ENCODE data around the gene KIF18B. TPM values are rescaled to one million over a fixed set of nuclear protein-coding genes. Genes with fewer than 3 reads are reported as not detected.

The KIF18B gene
- polyA plus RNA-seq, 2 of the 4 experiments (the other 2 are of a cell fraction): 19.6 to 41.7 TPM

- ChIA-PET CTCF (interaction anchor here (1.5 to 38.3 kb wide), 8 partner anchors 9 to 223 kb away, joined by 6 to 1853 read pairs (median 14); partner anchors contain the start of genes DCAKD, KIF18B and PLCD3), POLR2A (interaction anchor here (2.1 to 3.0 kb wide), 2 partner anchors 9 to 10 kb away, joined by 7 to 18 read pairs; partner anchors contain the start of gene EFTUD2)
- DNase-seq (ENCODE audit: low read depth in 1 of 2, low spot score in 1 of 2) (no peak), ATAC-seq (no peak), FAIRE-seq (no peak)
- Histone ChIP-seq H3K4me1 (peaks cover 56% of the 10 kb centered on the region), H3K4me2 (peak overlapping the region; percentile 40), H3K9me3 (no peaks in the 10 kb centered on the region), H3K27ac (peak overlapping the region; percentile 53 to 91), H3K4me3 (no peak overlapping the region)
- TF ChIP-seq, protein P1, sequence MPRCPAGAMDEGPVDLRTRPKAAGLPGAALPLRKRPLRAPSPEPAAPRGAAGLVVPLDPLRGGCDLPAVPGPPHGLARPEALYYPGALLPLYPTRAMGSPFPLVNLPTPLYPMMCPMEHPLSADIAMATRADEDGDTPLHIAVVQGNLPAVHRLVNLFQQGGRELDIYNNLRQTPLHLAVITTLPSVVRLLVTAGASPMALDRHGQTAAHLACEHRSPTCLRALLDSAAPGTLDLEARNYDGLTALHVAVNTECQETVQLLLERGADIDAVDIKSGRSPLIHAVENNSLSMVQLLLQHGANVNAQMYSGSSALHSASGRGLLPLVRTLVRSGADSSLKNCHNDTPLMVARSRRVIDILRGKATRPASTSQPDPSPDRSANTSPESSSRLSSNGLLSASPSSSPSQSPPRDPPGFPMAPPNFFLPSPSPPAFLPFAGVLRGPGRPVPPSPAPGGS (IDR thresholded peaks at IDR 0.05): no peak
- TF ChIP-seq, protein P2, sequence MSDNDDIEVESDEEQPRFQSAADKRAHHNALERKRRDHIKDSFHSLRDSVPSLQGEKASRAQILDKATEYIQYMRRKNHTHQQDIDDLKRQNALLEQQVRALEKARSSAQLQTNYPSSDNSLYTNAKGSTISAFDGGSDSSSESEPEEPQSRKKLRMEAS (IDR thresholded peaks at IDR 0.05): no peak
- TF ChIP-seq MYC (IDR thresholded peaks at IDR 0.05; ENCODE audit: borderline replicate concordance, low read length) (no peak), ZC3H11A (IDR thresholded peaks at IDR 0.05) (no peak), ZFP36 (IDR thresholded peaks at IDR 0.05; ENCODE audit: borderline replicate concordance, partially characterized antibody) (no peak), KDM1A (IDR thresholded peaks at IDR 0.05; ENCODE audit: low read depth) (no peak), EHMT2 (IDR thresholded peaks at IDR 0.05; ENCODE audit: low read depth) (no peak), FOSB (CRISPR knock-in tag; IDR thresholded peaks at IDR 0.05) (no peak), MAZ (IDR thresholded peaks at IDR 0.05; ENCODE audit: borderline replicate concordance, low read depth, low read length) (no peak), FOSL2 (IDR thresholded peaks at IDR 0.05) (no peak), FOSL2 (CRISPR knock-in tag; IDR thresholded peaks at IDR 0.05) (no peak), HOXB13 (CRISPR knock-in tag; IDR thresholded peaks at IDR 0.05; ENCODE audit: low read depth) (no peak), E2F6 (IDR thresholded peaks at IDR 0.05; ENCODE audit: borderline replicate concordance, low read depth) (no peak), RCOR1 (IDR thresholded peaks at IDR 0.05; ENCODE audit: low read depth, low read length) (no peak), HEYL (CRISPR knock-in tag; IDR thresholded peaks at IDR 0.05) (no peak), POLR2AphosphoS2 (conservative IDR thresholded peaks at IDR 0.05; ENCODE audit: low read length) (no peak), HOXA7 (CRISPR knock-in tag; IDR thresholded peaks at IDR 0.05) (no peak)
- TF ChIP-seq, protein P3, sequence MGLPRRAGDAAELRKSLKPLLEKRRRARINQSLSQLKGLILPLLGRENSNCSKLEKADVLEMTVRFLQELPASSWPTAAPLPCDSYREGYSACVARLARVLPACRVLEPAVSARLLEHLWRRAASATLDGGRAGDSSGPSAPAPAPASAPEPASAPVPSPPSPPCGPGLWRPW (IDR thresholded peaks at IDR 0.05): no peak
- TF ChIP-seq, protein P4, sequence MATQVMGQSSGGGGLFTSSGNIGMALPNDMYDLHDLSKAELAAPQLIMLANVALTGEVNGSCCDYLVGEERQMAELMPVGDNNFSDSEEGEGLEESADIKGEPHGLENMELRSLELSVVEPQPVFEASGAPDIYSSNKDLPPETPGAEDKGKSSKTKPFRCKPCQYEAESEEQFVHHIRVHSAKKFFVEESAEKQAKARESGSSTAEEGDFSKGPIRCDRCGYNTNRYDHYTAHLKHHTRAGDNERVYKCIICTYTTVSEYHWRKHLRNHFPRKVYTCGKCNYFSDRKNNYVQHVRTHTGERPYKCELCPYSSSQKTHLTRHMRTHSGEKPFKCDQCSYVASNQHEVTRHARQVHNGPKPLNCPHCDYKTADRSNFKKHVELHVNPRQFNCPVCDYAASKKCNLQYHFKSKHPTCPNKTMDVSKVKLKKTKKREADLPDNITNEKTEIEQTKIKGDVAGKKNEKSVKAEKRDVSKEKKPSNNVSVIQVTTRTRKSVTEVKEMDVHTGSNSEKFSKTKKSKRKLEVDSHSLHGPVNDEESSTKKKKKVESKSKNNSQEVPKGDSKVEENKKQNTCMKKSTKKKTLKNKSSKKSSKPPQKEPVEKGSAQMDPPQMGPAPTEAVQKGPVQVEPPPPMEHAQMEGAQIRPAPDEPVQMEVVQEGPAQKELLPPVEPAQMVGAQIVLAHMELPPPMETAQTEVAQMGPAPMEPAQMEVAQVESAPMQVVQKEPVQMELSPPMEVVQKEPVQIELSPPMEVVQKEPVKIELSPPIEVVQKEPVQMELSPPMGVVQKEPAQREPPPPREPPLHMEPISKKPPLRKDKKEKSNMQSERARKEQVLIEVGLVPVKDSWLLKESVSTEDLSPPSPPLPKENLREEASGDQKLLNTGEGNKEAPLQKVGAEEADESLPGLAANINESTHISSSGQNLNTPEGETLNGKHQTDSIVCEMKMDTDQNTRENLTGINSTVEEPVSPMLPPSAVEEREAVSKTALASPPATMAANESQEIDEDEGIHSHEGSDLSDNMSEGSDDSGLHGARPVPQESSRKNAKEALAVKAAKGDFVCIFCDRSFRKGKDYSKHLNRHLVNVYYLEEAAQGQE (IDR thresholded peaks at IDR 0.05): no peak
- TF ChIP-seq, protein P5, sequence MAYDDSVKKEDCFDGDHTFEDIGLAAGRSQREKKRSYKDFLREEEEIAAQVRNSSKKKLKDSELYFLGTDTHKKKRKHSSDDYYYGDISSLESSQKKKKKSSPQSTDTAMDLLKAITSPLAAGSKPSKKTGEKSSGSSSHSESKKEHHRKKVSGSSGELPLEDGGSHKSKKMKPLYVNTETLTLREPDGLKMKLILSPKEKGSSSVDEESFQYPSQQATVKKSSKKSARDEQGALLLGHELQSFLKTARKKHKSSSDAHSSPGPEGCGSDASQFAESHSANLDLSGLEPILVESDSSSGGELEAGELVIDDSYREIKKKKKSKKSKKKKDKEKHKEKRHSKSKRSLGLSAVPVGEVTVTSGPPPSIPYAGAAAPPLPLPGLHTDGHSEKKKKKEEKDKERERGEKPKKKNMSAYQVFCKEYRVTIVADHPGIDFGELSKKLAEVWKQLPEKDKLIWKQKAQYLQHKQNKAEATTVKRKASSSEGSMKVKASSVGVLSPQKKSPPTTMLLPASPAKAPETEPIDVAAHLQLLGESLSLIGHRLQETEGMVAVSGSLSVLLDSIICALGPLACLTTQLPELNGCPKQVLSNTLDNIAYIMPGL (CRISPR knock-in tag; IDR thresholded peaks at IDR 0.05; ENCODE audit: borderline replicate concordance): no peak
- 94% methylated on average over 10 of the region's 10 CpGs for WGBS (ENCODE audit: missing lambda C conversion rate)
These were observed 38.7 kb downstream of the KIF18B start for GRCh38 chr17:44908761-44909326.
